WI38 (cell line): ENCODE measurements around the gene VGF.

Experiments used
- H3K4me3 ChIP-seq: 2 replicates; pipeline ENCODE4 v1.5.1; 2011; ENCODE audit warnings: low read depth, mild to moderate bottlenecking, control low read depth, low read length
- CTCF ChIP-seq: IDR thresholded peaks from 2 replicates; pipeline ENCODE4 v1.5.1; 2012; ENCODE audit warnings: low read depth, mild to moderate bottlenecking, control low read depth, low read length

Gene VGF

GRCh38 chr7:101128040-101128834 lies 37.1 kb downstream of the VGF start:
- peak overlapping the region; percentile 95 for H3K4me3 ChIP-seq
- TF ChIP-seq CTCF, result no peak

- peak overlapping the region; percentile 95 for H3K4me3 ChIP-seq
Measured at GRCh38 chr7:101127460-101128039, 37.8 kb downstream of the VGF start.

GRCh38 chr7:101126651-101127459 lies 38.5 kb downstream of the VGF start, which contains the start of gene SERPINE1:
Gene SERPINE1, plus strand, starts transcription at chr7:101127104. Its CDS starts 1,290 bp downstream, at chr7:101128394.
- H3K4me3 ChIP-seq, result peak within 1 kb of the TSS; percentile 95

More at GRCh38 chr7:101127460-101128039, 37.8 kb downstream of the VGF start:
- no peak for TF ChIP-seq CTCF

GRCh38 chr7:101125989-101126650 lies 39.2 kb downstream of the VGF start:
- H3K4me3 ChIP-seq, result no peak overlapping the region
- no peak for TF ChIP-seq CTCF

More at GRCh38 chr7:101126651-101127459, 38.5 kb downstream of the VGF start, which contains the start of gene SERPINE1:
- peak; percentile 24; the same call in 1 of the 2 replicates for TF ChIP-seq CTCF

- no peak for TF ChIP-seq CTCF
- H3K4me3 ChIP-seq, result no peak overlapping the region
Measured at GRCh38 chr7:101124376-101125056, 40.9 kb downstream of the VGF start.

GRCh38 chr7:101123703-101124068 lies 41.7 kb downstream of the VGF start:
- no peak overlapping the region for H3K4me3 ChIP-seq

More at GRCh38 chr7:101123703-101124068, 41.7 kb downstream of the VGF start:
- TF ChIP-seq CTCF, result no peak
